Keratinocyte (primary cell): ENCODE measurements around the gene JAKMIP1. TPM values are rescaled to one million over a fixed set of nuclear protein-coding genes. Genes with fewer than 3 reads are reported as not detected.

Source experiments
- DNase-seq: peaks from one replicate; pipeline ENCODE4 v3.0.0-alpha.2; 2011; ENCODE audit warnings: low read depth, missing footprints, low spot score
- FAIRE-seq: peaks from 2 replicates; lab custom pipeline; 2011; peaks lifted over from hg19 to GRCh38; lab: Jason Lieb, UNC
- H2AFZ ChIP-seq: 2 replicates; pipeline ENCODE4 v1.6.0; 2012; ENCODE audit warnings: low read length, control low read depth, inconsistent platforms; ENCODE audit not compliant: control insufficient read depth
- H3K27ac ChIP-seq: 2 replicates; pipeline ENCODE4 v1.5.1; 2011; ENCODE audit warnings: low read length; ENCODE audit not compliant: control insufficient read depth, insufficient read depth
- H3K27me3 ChIP-seq: 3 replicates; pipeline ENCODE4 v1.6.0; 2011; ENCODE audit warnings: low read length; ENCODE audit not compliant: control insufficient read depth, insufficient read depth; ENCODE audit errors: extremely low read depth
- H3K36me3 ChIP-seq, 2 experiments: 2 replicates in 1 of 2; 3 replicates in 1 of 2; pipeline ENCODE4 v1.5.1; 2011; ENCODE audit warnings: low read length in 2 of 2, mild to moderate bottlenecking in 1 of 2; ENCODE audit not compliant: control insufficient read depth in 2 of 2, insufficient read depth in 2 of 2; ENCODE audit errors: extremely low read depth in 1 of 2
- H3K4me1 ChIP-seq: 3 replicates; pipeline ENCODE4 v1.5.1; 2011; ENCODE audit warnings: low read length; ENCODE audit not compliant: control insufficient read depth, insufficient read depth; ENCODE audit errors: extremely low read depth
- H3K4me2 ChIP-seq: 3 replicates; pipeline ENCODE4 v1.6.0; 2011; ENCODE audit warnings: low read depth, low read length; ENCODE audit not compliant: control insufficient read depth, insufficient read depth; ENCODE audit errors: extremely low read depth
- H3K4me3 ChIP-seq, 3 experiments: fragments of 200-600 bp in 1 of 3; sonication (generic) in 1 of 3; 2 replicates in 2 of 3; 3 replicates in 1 of 3; pipeline ENCODE4 v1.5.1; 2011 to 2016; ENCODE audit warnings: low read length in 3 of 3, mild to moderate bottlenecking in 3 of 3, control low read depth in 2 of 3, inconsistent platforms in 1 of 3, low read depth in 1 of 3, mixed read lengths in 1 of 3, mixed run types in 1 of 3, moderate library complexity in 1 of 3; ENCODE audit not compliant: control insufficient read depth in 2 of 3, insufficient read depth in 2 of 3; ENCODE audit errors: extremely low read depth in 1 of 3
- H3K79me2 ChIP-seq: 2 replicates; pipeline ENCODE4 v1.6.0; 2012; ENCODE audit warnings: low read length; ENCODE audit not compliant: control insufficient read depth, insufficient read depth
- H3K9ac ChIP-seq: 3 replicates; pipeline ENCODE4 v1.6.0; 2011; ENCODE audit warnings: low read length; ENCODE audit not compliant: control insufficient read depth, insufficient read depth; ENCODE audit errors: extremely low read depth
- H3K9me1 ChIP-seq: 3 replicates; pipeline ENCODE4 v1.6.0; 2011; ENCODE audit warnings: low read length; ENCODE audit not compliant: control insufficient read depth, insufficient read depth; ENCODE audit errors: extremely low read depth
- H3K9me3 ChIP-seq: 2 replicates; pipeline ENCODE4 v1.5.1; 2012; ENCODE audit warnings: low read depth, low read length; ENCODE audit not compliant: control insufficient read depth
- H4K20me1 ChIP-seq: 3 replicates; pipeline ENCODE4 v1.6.0; 2011; ENCODE audit warnings: low read length; ENCODE audit not compliant: control insufficient read depth, insufficient read depth; ENCODE audit errors: extremely low read depth
- CTCF ChIP-seq, 3 experiments: IDR thresholded peaks in 1 of 3; conservative IDR thresholded peaks in 1 of 3; optimal IDR thresholded peaks in 1 of 3; 2 replicates in 2 of 3; 3 replicates in 1 of 3; pipeline versions ENCODE3 to v1.5.1; 2011; ENCODE audit warnings: low read length in 3 of 3, mild to moderate bottlenecking in 3 of 3, moderate library complexity in 2 of 3, control low read depth in 1 of 3, inconsistent platforms in 1 of 3; ENCODE audit not compliant: insufficient read depth in 2 of 3; ENCODE audit errors: extremely low read depth in 1 of 3
- EZH2 ChIP-seq: IDR thresholded peaks from one replicate; pipeline ENCODE4 v1.6.1; 2012; ENCODE audit warnings: inconsistent platforms, mild to moderate bottlenecking, low read length, moderate library complexity
- dilution Hi-C: fragments of 300-500 bp; cut with MboI; formaldehyde crosslinking; loops from one replicate; pipeline ENCODE4 v1.7.0; 2020; ENCODE audit warnings: low sequenced_read_pairs; ENCODE audit not compliant: extremely low pct_ligation_motif_present
- polyA plus RNA-seq, 5 experiments: library from polyadenylated mRNA; depleted of rRNA in 3 of 5; stranded (reverse) in 3 of 5; stranded (forward) in 1 of 5; unstranded in 1 of 5; fragments of >200 nt; gene quantifications; 1 replicate in 1 of 5; 2 replicates in 3 of 5; 3 replicates in 1 of 5; pipeline versions ENCODE4 v1.2.1 to v1.2.3, GENCODE V29; 2011 to 2012; ENCODE audit warnings: missing spikeins in 2 of 5, low read depth in 1 of 5, low replicate concordance in 1 of 5

The JAKMIP1 gene
- polyA plus RNA-seq, 1 donor (not counting 4 experiments of a cell fraction or from before 2014, with no cell fraction given) = not detected

- Histone ChIP-seq H3K36me3 (no peaks in the 10 kb centered on the region), H3K27me3 (no peaks in the 10 kb centered on the region), H3K79me2 (no peaks in the 10 kb centered on the region), H3K9me3 (peaks cover 2% of the 10 kb centered on the region), H2AFZ (no peak overlapping the region), H3K4me1 (no peaks in the 10 kb centered on the region), H3K27ac (no peak overlapping the region), H3K4me2 (no peak overlapping the region), H3K4me3 (no peak overlapping the region), H4K20me1 (no peaks in the 10 kb centered on the region), H3K9me1 (no peaks in the 10 kb centered on the region), H3K9ac (no peak overlapping the region)
- DNase-seq (no peak), FAIRE-seq (no peak)
- dilution Hi-C loops = no loop called here
- TF ChIP-seq EZH2 = no peak
- TF ChIP-seq CTCF (optimal IDR thresholded peaks at IDR 0.05 in 1 of 3, IDR thresholded peaks at IDR 0.05 in 1 of 3, conservative IDR thresholded peaks at IDR 0.05 in 1 of 3; ENCODE audit: extremely low read depth in 1 of 3, insufficient read depth in 2 of 3, low read length in 3 of 3) = no peak
Observed at GRCh38 chr4:6172927-6173200, 27.5 kb downstream of the JAKMIP1 start.

- no peaks in the 10 kb centered on the region for H3K9me1 ChIP-seq
- no peak overlapping the region for H3K27ac ChIP-seq
- H3K4me1 ChIP-seq = no peaks in the 10 kb centered on the region
- no peaks in the 10 kb centered on the region for H4K20me1 ChIP-seq
- no peaks in the 10 kb centered on the region for H3K27me3 ChIP-seq
- H3K79me2 ChIP-seq = no peaks in the 10 kb centered on the region
- H3K36me3 ChIP-seq = no peaks in the 10 kb centered on the region
- H3K4me3 ChIP-seq = no peak overlapping the region
- no peak for DNase-seq
- FAIRE-seq = no peak
- TF ChIP-seq CTCF (optimal IDR thresholded peaks at IDR 0.05 in 1 of 3, IDR thresholded peaks at IDR 0.05 in 1 of 3, conservative IDR thresholded peaks at IDR 0.05 in 1 of 3; ENCODE audit: extremely low read depth in 1 of 3, insufficient read depth in 2 of 3, low read length in 3 of 3) = no peak
- TF ChIP-seq EZH2 = no peak
- H2AFZ ChIP-seq = no peak overlapping the region
- H3K9me3 ChIP-seq = peaks cover 2% of the 10 kb centered on the region
- H3K4me2 ChIP-seq = no peak overlapping the region
- no peak overlapping the region for H3K9ac ChIP-seq
- dilution Hi-C loops = no loop called here
Observed at GRCh38 chr4:6172093-6172926, 28.0 kb downstream of the JAKMIP1 start.
